Stomach smooth muscle (tissue), 2 donors: Measurements from ENCODE around the gene FAM120AOS.
"Not testable (repeated sequence)": the region's sequence is repeated elsewhere in the genome, so short reads cannot be mapped to it uniquely, and the experiment has no call there.

Source experiments
- H3K27ac ChIP-seq: one replicate; pipeline ENCODE4 v1.7.0; 2013; ENCODE audit warnings: mild to moderate bottlenecking, low read length, inconsistent platforms
- H3K27me3 ChIP-seq, 2 donors: one replicate each; pipeline ENCODE4 v1.7.0; 2013; ENCODE audit warnings: low read length in 2 of 2; ENCODE audit not compliant: insufficient read depth in 2 of 2, control insufficient read depth in 1 of 2
- H3K36me3 ChIP-seq, 2 donors: one replicate each; pipeline ENCODE4 v1.7.0; 2013; ENCODE audit warnings: low read length in 2 of 2; ENCODE audit not compliant: control insufficient read depth in 2 of 2, insufficient read depth in 2 of 2
- H3K4me1 ChIP-seq: one replicate; pipeline ENCODE4 v1.7.0; 2013; ENCODE audit warnings: low read length; ENCODE audit not compliant: control insufficient read depth, insufficient read depth
- H3K4me3 ChIP-seq, 2 donors: one replicate each; pipeline ENCODE4 v1.7.0; 2013; ENCODE audit warnings: low read length in 2 of 2
- H3K9ac ChIP-seq, 2 donors: one replicate each; pipeline ENCODE4 v1.7.0; 2013; ENCODE audit warnings: low read length in 2 of 2, mild to moderate bottlenecking in 1 of 2
- H3K9me3 ChIP-seq, 2 donors: one replicate each; pipeline ENCODE4 v1.7.0; 2013; ENCODE audit warnings: low read length in 2 of 2; ENCODE audit not compliant: control insufficient read depth in 2 of 2
- donor health status: healthy.
- donor health status: Pancreatic carcinoma.

The FAM120AOS gene

DNA sequence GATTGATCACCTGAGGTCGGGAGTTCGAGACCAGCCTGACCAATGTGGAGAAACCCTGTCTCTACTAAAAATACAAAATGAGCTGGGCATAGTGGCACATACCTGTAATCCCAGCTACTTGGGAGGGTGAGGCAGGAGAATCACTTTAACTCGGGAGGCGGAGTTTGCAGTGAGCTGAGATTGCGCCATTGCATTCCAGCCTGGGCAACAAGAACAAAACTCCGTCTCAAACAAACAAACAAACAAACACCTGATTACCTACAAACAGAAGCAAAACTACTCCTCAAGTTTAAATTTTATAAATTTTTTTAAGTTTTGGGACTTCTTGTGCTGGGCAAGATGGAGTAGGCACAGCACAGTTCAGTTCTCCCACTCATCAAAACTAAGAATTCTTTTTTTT, 14.1 kb downstream of the FAM120AOS start:
- H3K36me3 ChIP-seq, H3K4me3 ChIP-seq, H3K9ac ChIP-seq, H3K9me3 ChIP-seq, H3K27ac ChIP-seq, H3K27me3 ChIP-seq, H3K4me1 ChIP-seq: not testable (repeated sequence)

DNA sequence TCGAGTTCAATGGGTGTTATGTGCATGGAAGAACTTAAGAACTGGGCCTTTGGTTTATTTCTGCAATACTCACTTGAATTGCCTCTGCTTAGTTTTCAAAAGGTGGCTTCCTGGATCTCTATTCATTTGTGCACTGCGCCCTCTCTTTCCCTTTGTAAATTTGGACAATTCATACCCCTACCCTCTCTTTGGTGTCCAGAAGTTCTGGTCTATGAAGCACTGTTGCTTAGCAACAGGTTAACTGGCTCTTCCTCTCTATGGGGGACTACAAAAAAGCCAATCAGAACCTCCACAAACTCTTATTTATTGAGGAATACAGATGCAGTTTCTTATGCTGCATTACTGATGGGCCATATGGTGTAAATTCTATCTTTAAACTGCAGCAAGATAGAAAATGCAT, 15.4 kb downstream of the FAM120AOS start:
- H3K9me3 ChIP-seq, result no peaks in the 10 kb centered on the region
- no peak overlapping the region for H3K27ac ChIP-seq
- no peaks in the 10 kb centered on the region for H3K27me3 ChIP-seq
- no peak overlapping the region for H3K4me3 ChIP-seq
- no peaks in the 10 kb centered on the region for H3K36me3 ChIP-seq
- no peak overlapping the region for H3K9ac ChIP-seq
- H3K4me1 ChIP-seq, result no peaks in the 10 kb centered on the region

DNA sequence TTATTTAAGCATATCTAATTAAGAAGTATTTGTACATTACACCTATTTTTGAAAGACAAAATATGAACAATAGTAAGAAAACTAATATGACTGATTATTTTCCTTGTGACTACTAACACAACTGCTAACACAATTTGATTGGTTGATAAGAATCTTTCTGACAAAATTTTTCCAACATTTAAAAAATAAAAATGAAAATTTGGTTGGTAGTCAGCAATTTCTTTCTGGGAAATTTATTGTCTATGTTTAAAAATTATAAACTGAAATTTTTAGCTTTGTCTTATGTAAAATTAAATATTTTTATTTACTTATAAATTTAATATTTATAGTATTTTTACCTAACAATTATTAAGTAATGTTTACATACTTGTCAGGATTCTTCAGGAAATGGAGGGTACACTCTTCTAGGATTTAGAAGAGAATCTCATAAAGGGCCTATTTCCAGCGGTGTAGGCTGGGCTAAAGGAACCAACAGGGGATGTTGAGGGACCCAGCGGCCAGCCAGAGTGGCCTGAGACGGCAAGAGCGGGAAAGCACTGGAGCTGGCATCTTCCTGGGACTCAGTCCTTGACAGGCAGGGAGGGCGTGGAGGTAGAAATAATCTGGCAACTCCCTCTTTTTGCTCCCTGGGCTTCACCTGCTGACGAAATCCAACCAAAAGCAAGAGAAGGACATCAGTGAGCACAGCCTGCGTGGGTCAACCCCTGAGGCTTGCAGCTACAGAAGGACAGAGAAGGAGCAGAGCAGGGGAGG, 16.6 kb downstream of the FAM120AOS start:
- Histone ChIP-seq H3K27me3 (no peaks in the 10 kb centered on the region), H3K27ac (no peak overlapping the region), H3K4me1 (no peaks in the 10 kb centered on the region), H3K9me3 (no peaks in the 10 kb centered on the region), H3K36me3 (no peaks in the 10 kb centered on the region), H3K9ac (no peak overlapping the region), H3K4me3 (no peak overlapping the region)

DNA sequence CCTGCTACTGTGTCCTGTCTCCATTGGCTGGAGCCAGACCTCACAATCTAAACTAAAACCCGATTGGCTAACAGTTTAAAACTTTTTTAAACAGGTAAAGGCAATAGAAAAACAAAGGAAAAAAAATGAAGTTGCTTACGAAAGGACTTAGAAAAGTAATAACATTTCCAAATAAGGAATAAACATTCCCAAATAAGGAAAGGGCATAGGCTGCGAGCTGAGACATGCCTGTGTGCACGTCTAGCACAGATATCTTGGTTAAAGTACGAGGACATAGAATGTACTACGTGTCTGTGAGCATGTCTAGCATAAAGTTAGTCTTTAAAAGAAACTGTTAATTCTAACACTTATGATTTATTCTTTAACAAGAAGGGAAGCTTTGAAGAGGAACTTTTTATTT, 17.2 kb downstream of the FAM120AOS start:
- Histone ChIP-seq H3K4me1 (no peaks in the 10 kb centered on the region), H3K4me3 (no peak overlapping the region), H3K9ac (no peak overlapping the region), H3K9me3 (no peaks in the 10 kb centered on the region), H3K27ac (no peak overlapping the region), H3K27me3 (no peaks in the 10 kb centered on the region), H3K36me3 (no peaks in the 10 kb centered on the region)

DNA sequence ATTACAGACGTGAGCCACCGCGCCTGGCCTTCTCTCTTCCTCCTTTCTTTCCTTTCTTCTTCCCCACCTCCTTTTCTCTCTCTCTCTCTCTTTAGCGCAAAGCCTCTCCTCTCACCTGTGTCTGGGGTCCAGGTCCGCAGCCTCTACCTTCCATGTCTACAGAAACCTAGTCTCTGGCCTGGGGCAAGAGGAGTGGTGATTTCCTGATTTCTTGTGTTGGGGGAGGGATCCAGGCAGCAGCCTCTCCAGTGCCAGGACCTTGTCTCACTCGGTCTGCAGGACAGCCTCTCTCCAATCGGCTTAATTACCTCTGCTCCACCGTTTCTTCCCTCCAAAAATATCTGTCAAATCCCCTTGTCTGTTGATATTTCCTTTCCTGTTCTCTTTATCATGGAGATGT, 18.0 kb downstream of the FAM120AOS start:
- no peaks in the 10 kb centered on the region for H3K9me3 ChIP-seq
- H3K27me3 ChIP-seq, result no peaks in the 10 kb centered on the region
- no peaks in the 10 kb centered on the region for H3K36me3 ChIP-seq
- H3K9ac ChIP-seq, result no peak overlapping the region
- no peaks in the 10 kb centered on the region for H3K4me1 ChIP-seq
- no peak overlapping the region for H3K4me3 ChIP-seq
- no peak overlapping the region for H3K27ac ChIP-seq

DNA sequence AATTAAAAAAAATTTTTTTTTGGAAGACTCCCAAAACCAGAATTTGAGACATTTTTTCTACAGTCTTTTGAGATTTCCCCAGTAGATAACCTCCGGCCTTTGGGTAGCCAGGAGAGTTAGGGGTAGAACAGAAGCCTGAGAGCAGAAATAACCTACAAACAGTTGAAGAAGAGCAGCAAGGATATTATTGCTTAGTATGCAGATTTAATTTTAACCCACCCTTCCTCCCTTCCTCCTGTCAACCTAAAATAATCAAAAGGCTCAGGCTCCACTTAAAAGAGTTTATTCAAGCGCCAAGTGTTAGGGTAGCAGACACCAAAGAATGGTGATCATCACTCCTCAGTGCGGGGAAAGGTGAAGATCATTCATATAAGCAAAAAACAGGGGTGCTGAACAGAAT, 19.3 kb downstream of the FAM120AOS start:
- Histone ChIP-seq H3K27me3 (no peaks in the 10 kb centered on the region), H3K27ac (no peak overlapping the region), H3K9ac (no peak overlapping the region), H3K4me1 (no peaks in the 10 kb centered on the region), H3K4me3 (no peak overlapping the region), H3K9me3 (no peaks in the 10 kb centered on the region), H3K36me3 (no peaks in the 10 kb centered on the region)

DNA sequence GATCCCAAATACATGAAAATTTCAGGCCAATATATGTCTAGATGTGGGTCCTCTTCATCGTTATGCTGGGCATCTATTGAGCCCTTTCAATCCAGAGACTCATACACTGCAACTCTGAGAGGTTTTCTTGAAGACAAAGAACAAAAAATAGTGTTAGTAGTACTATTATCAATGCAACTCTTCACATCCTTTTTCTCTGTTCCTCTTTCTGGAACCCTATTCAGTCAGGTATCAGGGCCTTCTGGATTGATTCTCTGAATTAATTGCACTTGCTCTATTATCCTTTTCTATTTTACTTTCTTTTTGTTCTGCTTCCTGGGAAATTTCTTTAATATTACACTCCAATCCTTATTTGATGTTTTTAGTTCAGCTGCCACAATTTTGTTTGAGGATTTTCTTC, 20.4 kb downstream of the FAM120AOS start:
- H3K9ac ChIP-seq, result no peak overlapping the region
- H3K27me3 ChIP-seq, result no peaks in the 10 kb centered on the region
- H3K27ac ChIP-seq, result no peak overlapping the region
- no peaks in the 10 kb centered on the region for H3K36me3 ChIP-seq
- H3K4me3 ChIP-seq, result no peak overlapping the region
- H3K9me3 ChIP-seq, result no peaks in the 10 kb centered on the region
- H3K4me1 ChIP-seq, result no peaks in the 10 kb centered on the region

DNA sequence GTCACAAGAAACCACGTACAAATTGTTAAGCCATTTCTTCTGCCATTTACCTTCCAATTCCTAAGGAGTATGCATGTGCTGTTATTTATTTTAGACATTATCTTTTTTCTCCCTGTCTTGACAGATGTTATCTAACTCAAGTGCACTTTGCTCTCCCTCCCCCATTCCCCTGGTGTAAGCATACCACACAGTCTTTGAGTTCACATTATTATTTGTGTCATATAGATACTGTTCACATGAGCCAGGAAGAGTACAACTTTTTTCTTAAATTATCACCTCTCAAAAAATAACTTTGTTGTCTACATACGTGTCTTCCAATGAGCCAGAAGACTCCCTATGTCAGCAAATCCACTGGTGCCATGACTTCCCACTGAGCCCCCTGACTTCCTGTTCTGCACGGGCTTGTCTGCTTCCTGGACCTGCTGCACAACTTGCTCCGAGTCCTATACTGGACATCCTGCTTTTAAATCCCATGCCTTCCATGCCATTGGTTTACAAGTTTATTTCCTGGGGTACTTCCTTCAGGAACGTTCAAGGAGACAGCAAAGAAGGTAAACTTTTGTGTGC, 21.8 kb downstream of the FAM120AOS start:
- Histone ChIP-seq H3K9me3 (no peaks in the 10 kb centered on the region), H3K4me3 (no peak overlapping the region), H3K4me1 (no peaks in the 10 kb centered on the region), H3K36me3 (no peaks in the 10 kb centered on the region), H3K27ac (no peak overlapping the region), H3K9ac (no peak overlapping the region), H3K27me3 (no peaks in the 10 kb centered on the region)

DNA sequence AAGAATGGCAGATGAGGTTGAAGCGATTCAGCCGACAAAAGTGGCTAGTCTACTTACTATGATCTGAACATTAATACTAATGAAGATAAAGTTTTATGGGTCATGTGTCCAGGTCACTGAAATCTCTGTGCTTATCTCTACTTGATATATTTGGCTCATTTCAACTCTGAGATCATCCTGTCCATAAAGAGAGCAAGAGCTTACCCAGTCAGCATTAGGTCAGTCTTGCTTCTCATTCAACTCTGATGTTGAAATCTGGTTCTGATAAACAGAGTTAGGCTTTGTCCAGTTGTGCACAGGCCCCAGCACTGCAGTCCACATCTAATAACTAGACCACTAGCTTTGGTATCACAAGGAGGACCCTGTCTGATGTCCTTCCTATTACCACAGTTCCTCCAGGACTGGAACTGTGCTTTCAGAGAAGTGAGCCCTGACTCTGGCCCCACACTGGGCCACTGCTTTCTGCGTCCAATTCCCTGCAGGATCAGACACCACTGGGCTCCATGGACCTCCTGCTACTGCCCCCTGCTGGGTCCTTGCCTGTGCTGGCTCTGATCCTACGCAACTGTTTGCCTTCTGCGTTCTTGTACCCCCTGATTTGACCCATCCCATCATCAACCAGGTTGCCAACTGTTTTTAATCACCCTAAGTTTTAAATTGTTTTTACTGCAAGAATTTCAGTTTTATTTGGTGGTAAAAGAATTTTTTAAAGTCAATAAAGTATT, 25.6 kb downstream of the FAM120AOS start:
- Histone ChIP-seq H3K9ac (no peak overlapping the region), H3K9me3 (no peaks in the 10 kb centered on the region), H3K27me3 (no peaks in the 10 kb centered on the region), H3K36me3 (no peaks in the 10 kb centered on the region), H3K4me1 (peaks cover 6% of the 10 kb centered on the region), H3K27ac (no peak overlapping the region), H3K4me3 (no peak overlapping the region)

DNA sequence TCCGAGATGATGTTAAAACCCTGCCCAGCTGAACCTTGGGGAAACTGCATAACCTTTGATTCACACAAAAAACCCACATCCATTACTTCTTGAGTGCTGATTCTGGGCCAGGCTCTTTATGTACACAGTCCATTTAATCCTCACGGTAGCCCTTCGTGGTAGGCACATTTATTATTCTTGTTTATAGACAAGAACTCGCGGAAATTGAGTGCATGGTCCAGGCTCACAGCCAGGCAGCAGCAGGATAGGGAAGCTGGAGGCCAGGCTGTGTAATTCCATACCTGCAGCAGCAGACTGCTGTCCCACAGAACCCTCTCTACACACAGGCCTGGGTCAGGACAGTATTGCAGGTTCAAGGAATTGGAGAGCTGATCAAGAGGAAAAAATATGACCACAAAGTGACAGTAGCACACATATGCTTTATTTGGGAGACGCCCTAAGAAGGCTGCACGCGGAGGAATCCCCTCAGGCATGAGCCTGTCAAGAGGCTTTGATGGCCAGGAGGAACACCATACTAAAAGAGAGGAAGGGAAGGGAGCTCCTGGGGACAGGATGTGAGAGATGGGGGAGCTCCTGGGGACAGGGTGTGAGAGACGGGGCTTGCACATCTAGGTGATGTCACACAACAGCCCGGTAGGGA, 30.3 kb downstream of the FAM120AOS start:
- Histone ChIP-seq H3K27me3 (no peaks in the 10 kb centered on the region), H3K9me3 (peaks cover 0 to 4% of the 10 kb centered on the region in 2 donors), H3K36me3 (no peaks in the 10 kb centered on the region), H3K4me3 (no peak overlapping the region), H3K27ac (no peak overlapping the region), H3K9ac (no peak overlapping the region), H3K4me1 (peaks cover 6% of the 10 kb centered on the region)
